NT2/D1 (cell line): ENCODE results near the gene WFS1.

Experiments used
- DNase-seq: peaks from one replicate; pipeline ENCODE4 v3.0.0-alpha.2; 2011; ENCODE audit warnings: low read depth, low spot score
- H3K27me3 ChIP-seq: 2 replicates; pipeline ENCODE4 v1.6.0; 2011; ENCODE audit warnings: mild to moderate bottlenecking; ENCODE audit not compliant: insufficient read length, insufficient read depth
- H3K36me3 ChIP-seq: 2 replicates; pipeline ENCODE4 v1.6.1; 2011; ENCODE audit warnings: mild to moderate bottlenecking, low read length, mixed read lengths; ENCODE audit not compliant: insufficient read depth, insufficient read length
- H3K4me1 ChIP-seq: 2 replicates; pipeline ENCODE4 v1.5.1; 2011; ENCODE audit not compliant: insufficient read depth, insufficient read length
- H3K4me3 ChIP-seq: 2 replicates; pipeline ENCODE4 v1.5.1; 2011; ENCODE audit warnings: low read depth; ENCODE audit not compliant: insufficient read length
- H3K9ac ChIP-seq: 2 replicates; pipeline ENCODE4 v1.6.0; 2011; ENCODE audit warnings: low read depth; ENCODE audit not compliant: insufficient read length
- H3K9me3 ChIP-seq: 2 replicates; pipeline ENCODE4 v1.5.1; 2011; ENCODE audit warnings: mild to moderate bottlenecking, low read length; ENCODE audit not compliant: insufficient read depth
- SUZ12 ChIP-seq: IDR thresholded peaks from 2 replicates; pipeline ENCODE4 v1.6.1; 2011; ENCODE audit not compliant: insufficient read length, insufficient read depth; ENCODE audit errors: extremely low read depth
- YY1 ChIP-seq: IDR thresholded peaks from 2 replicates; pipeline ENCODE4 v1.6.1; 2011; ENCODE audit not compliant: insufficient read length, insufficient read depth
- ZNF274 ChIP-seq: IDR thresholded peaks from 2 replicates; pipeline ENCODE4 v1.6.1; 2011; ENCODE audit warnings: mild to moderate bottlenecking, low read depth, low read length

Gene WFS1

DNA sequence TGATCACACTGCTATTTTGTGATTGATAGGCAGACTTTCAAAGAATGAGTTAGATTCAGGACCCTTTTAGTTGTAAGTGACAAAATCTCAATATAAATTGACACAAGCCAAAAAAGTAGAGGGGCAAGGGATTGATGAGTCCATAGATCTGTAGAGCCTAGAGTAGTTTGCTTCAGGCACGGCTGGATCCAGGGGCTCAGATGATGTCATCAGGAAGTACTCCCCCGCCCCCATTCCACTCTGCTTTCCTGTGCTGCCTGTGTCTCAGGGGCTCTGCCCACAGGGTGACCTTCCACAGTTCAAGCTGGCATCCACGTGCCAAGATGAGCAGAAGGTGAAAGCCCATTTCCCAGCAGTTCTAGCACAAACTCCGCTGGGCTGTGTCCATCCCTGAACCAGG is 13.6 kb downstream of the WFS1 start:
- peaks cover 73% of the 10 kb centered on the region for H3K36me3 ChIP-seq
- no peak for DNase-seq
- peaks cover 8% of the 10 kb centered on the region for H3K4me1 ChIP-seq
- H3K27me3 ChIP-seq: no peaks in the 10 kb centered on the region
- no peak overlapping the region for H3K4me3 ChIP-seq
- no peak for TF ChIP-seq ZNF274
- no peak for TF ChIP-seq YY1
- TF ChIP-seq SUZ12: no peak
- H3K9me3 ChIP-seq: no peaks in the 10 kb centered on the region
- H3K9ac ChIP-seq: no peak overlapping the region

DNA sequence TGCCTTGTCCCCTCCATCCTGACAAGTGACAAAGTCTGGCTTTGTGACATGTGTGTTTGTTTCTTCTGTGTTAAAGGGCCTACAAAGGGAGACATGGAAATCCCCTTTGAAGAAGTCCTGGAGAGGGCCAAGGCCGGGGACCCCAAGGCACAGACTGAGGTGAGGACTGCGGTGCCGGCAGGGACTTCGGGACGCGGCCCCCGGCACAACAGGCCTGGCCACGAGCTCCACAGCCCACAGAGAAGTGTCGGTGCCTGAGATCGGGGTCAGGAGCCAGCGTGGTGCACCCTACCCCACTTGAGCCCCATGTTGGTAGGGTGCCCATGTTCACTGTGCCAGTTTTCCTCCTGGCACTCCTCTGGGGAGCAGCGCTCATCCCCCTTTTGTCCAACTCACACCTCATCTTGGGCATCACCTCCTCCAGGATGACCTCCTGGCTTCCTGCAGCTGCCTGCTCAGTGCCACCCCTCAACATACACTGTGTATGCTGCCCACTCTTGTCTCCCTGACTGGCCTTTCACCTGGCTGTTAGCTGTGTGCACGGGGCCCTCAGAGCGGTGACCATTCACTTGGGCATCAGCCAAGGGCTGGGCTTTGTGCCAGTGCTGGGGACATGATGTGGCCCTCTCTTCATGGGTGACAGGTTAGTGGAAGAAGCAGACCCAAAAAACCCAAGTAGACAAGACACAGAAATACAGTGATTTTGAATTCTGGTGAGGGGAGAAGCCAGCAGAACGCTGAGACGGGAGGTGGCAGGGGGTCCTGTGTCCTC is 17.6 kb downstream of the WFS1 start:
- no peak overlapping the region for H3K9ac ChIP-seq
- TF ChIP-seq SUZ12: no peak
- TF ChIP-seq YY1: no peak
- no peak for TF ChIP-seq ZNF274
- no peaks in the 10 kb centered on the region for H3K4me1 ChIP-seq
- no peaks in the 10 kb centered on the region for H3K9me3 ChIP-seq
- no peaks in the 10 kb centered on the region for H3K27me3 ChIP-seq
- DNase-seq: no peak
- H3K36me3 ChIP-seq: peaks cover 73% of the 10 kb centered on the region
- H3K4me3 ChIP-seq: no peak overlapping the region

DNA sequence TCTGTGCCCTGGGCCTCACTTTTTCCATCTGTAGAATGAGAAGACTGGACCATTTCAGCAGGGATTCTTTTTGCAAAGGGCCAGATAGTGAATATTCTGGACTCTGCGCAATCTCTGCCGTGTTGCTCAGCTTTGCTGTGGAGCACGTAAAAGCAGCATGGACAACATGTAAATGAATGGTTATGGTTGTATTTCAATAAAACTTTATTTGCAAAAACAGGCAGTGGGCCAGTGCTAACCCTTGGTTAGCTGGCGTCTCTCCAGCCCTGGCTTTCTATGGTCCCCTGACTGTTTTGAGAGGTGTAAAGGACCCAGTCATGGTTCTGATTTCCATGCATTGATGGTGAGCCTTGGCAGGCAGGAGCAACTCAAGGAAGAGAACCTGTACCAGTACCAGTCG is 18.7 kb downstream of the WFS1 start:
- no peak for DNase-seq
- H3K9me3 ChIP-seq: no peaks in the 10 kb centered on the region
- no peak overlapping the region for H3K4me3 ChIP-seq
- TF ChIP-seq YY1: no peak
- TF ChIP-seq ZNF274: no peak
- no peak for TF ChIP-seq SUZ12
- H3K27me3 ChIP-seq: no peaks in the 10 kb centered on the region
- no peaks in the 10 kb centered on the region for H3K4me1 ChIP-seq
- H3K9ac ChIP-seq: no peak overlapping the region
- peaks cover 68% of the 10 kb centered on the region for H3K36me3 ChIP-seq

DNA sequence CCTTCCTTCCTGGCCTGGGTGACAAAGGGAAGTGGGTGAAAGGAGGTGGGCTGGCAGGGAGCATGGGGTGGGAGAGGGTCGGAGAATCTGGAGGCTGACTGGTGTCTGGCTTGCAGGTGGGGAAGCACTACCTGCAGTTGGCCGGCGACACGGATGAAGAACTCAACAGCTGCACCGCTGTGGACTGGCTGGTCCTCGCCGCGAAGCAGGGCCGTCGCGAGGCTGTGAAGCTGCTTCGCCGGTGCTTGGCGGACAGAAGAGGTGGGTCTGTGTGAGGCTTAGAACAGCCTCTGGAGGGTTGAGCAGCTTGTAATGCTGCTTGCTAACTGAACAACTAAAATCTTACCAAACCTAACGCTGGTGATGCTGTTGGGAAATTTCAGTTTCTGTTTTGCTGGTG is 19.2 kb downstream of the WFS1 start:
- no peaks in the 10 kb centered on the region for H3K27me3 ChIP-seq
- no peak for TF ChIP-seq ZNF274
- TF ChIP-seq YY1: no peak
- TF ChIP-seq SUZ12: no peak
- no peaks in the 10 kb centered on the region for H3K4me1 ChIP-seq
- H3K9ac ChIP-seq: no peak overlapping the region
- peaks cover 68% of the 10 kb centered on the region for H3K36me3 ChIP-seq
- no peak for DNase-seq
- no peak overlapping the region for H3K4me3 ChIP-seq
- no peaks in the 10 kb centered on the region for H3K9me3 ChIP-seq

DNA sequence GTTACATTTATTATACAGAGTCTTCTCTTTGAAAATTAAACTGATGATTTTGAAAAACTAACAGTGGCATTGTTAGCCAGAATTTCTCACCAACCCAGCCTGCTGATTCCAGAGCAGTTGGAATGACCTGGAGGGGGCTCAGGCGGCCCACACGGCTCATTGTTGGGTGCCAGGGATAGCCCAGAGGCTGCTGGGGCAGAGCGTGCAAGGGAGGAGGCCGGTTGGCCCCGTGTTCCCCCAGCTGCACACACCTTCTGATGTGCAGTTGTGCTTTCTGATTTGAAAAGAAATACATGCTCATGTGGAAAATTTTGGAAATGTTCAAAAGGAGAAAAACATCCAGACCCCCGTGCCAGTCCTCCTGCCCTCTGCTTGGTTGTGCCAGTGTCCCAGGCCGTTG is 20.6 kb downstream of the WFS1 start:
- DNase-seq: no peak
- H3K4me3 ChIP-seq: no peak overlapping the region
- H3K4me1 ChIP-seq: no peaks in the 10 kb centered on the region
- H3K27me3 ChIP-seq: no peaks in the 10 kb centered on the region
- H3K36me3 ChIP-seq: peaks cover 79% of the 10 kb centered on the region
- no peaks in the 10 kb centered on the region for H3K9me3 ChIP-seq
- H3K9ac ChIP-seq: no peak overlapping the region
- TF ChIP-seq SUZ12 (no peak), YY1 (no peak), ZNF274 (no peak)

DNA sequence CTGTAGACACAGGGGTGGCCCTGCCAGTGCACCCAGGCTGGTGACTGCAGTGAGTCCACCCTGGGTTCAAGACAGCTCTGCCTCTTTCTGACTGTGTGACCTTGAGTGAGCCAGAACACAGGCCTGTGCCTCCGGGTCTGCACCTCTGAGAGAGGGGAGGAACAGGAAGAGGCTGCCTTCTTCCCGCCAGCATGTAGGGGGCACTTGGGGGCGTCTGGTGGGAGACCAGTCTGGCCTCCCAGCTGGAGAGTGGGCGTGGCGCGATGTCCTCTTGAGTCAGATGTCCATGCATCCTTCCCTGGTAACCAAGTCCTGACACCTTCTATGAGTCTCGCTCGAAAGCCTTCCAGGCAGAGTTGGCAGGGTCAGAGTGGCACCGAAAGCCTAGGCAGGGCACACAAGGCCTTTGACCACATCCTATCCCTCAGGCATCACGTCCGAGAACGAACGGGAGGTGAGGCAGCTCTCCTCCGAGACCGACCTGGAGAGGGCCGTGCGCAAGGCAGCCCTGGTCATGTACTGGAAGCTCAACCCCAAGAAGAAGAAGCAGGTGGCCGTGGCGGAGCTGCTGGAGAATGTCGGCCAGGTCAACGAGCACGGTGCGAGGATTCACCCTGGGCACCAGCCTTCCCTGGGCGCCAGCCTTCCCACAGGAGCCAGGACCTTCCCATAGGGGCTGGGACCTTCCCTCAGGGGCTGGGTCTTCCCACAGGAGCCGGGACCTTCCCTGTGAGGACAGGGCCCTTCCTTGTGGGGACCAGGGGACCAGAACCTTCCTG is 21.3 kb downstream of the WFS1 start:
- H3K9me3 ChIP-seq: no peaks in the 10 kb centered on the region
- H3K36me3 ChIP-seq: peaks cover 79% of the 10 kb centered on the region
- no peak overlapping the region for H3K9ac ChIP-seq
- no peaks in the 10 kb centered on the region for H3K27me3 ChIP-seq
- TF ChIP-seq ZNF274: no peak
- TF ChIP-seq SUZ12: no peak
- TF ChIP-seq YY1: no peak
- no peak overlapping the region for H3K4me3 ChIP-seq
- no peaks in the 10 kb centered on the region for H3K4me1 ChIP-seq
- no peak for DNase-seq

DNA sequence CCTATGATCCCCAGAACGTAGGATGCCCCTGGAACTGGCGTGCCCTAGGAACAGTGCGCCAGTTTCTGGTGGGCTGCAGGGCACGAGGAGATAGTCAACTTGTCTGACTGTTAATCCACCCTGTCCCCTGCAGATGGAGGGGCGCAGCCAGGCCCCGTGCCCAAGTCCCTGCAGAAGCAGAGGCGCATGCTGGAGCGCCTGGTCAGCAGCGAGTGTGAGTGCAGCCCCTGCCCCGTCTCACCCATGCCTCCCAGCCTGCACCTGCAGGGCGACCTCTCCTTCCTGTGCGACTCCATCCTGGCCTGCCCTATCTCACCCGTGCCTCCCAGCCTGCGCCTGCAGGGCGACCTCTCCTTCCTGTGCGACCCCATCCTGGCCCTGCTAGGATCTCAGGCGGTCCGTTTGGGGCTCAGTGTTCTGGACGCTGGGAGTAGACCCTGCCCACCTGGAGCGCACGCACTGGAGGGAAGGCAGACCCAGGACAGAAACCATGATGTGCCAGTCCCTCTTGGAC is 22.2 kb downstream of the WFS1 start:
- no peak for DNase-seq
- Histone ChIP-seq H3K27me3 (no peaks in the 10 kb centered on the region), H3K36me3 (peaks cover 86% of the 10 kb centered on the region), H3K4me3 (no peak overlapping the region), H3K4me1 (no peaks in the 10 kb centered on the region), H3K9ac (no peak overlapping the region), H3K9me3 (no peaks in the 10 kb centered on the region)
- TF ChIP-seq YY1 (no peak), SUZ12 (no peak), ZNF274 (no peak)
